Natural killer cell treated with Interleukin-12 subunit alpha and Interleukin-12 subunit beta and Interleukin-15 and Interleukin-18, amount 100 ng/mL, for 72 hours (primary cell): Measurements from ENCODE around the gene PDE3B. TPM values are rescaled to one million over a fixed set of nuclear protein-coding genes. Genes with fewer than 3 reads are reported as not detected.
"Not testable (repeated sequence)": the region's sequence is repeated elsewhere in the genome, so short reads cannot be mapped to it uniquely, and the experiment has no call there.

ENCODE experiments used
- ATAC-seq, 2 donors: fragments of 150-1000 bp; cut with Tn5 transposase in 1 of 2; sonication (Bioruptor Pico), chemical (Tn5 transposase) in 1 of 2; 2 replicates each; pipeline ENCODE4 v1.10.0; 2021
- DNase-seq: peaks from one replicate; pipeline ENCODE4 v3.0.0; 2022; ENCODE audit warnings: low spot score
- H3K27ac Mint-ChIP-seq, 2 donors: 1 replicate in 1 of 2; 2 replicates in 1 of 2; pipeline ENCODE4 v1.8.0; 2022; ENCODE audit warnings: mixed read lengths in 2 of 2, mild to moderate bottlenecking in 1 of 2, moderate library complexity in 1 of 2
- H3K27me3 Mint-ChIP-seq, 2 donors: 1 replicate in 1 of 2; 2 replicates in 1 of 2; pipeline ENCODE4 v1.8.0; 2022; ENCODE audit warnings: mixed read lengths in 2 of 2
- H3K36me3 Mint-ChIP-seq: one replicate; pipeline ENCODE4 v1.8.0; 2022; ENCODE audit warnings: mixed read lengths
- H3K4me1 Mint-ChIP-seq, 2 donors: 1 replicate in 1 of 2; 2 replicates in 1 of 2; pipeline ENCODE4 v1.8.0; 2022; ENCODE audit warnings: low read depth in 2 of 2, mixed read lengths in 2 of 2, mild to moderate bottlenecking in 1 of 2
- H3K4me3 Mint-ChIP-seq: one replicate; pipeline ENCODE4 v1.8.0; 2022; ENCODE audit warnings: mixed read lengths
- H3K9me3 Mint-ChIP-seq: 2 replicates; pipeline ENCODE4 v1.8.0; 2022; ENCODE audit warnings: mixed read lengths
- total RNA-seq, 2 donors: library from RNA; stranded (reverse); gene quantifications; one replicate each; pipeline ENCODE4 v1.2.3, GENCODE V29; 2022

Gene PDE3B
- total RNA-seq, 2 donors from 2014 or later: 17.7 to 56.8 TPM

DNA sequence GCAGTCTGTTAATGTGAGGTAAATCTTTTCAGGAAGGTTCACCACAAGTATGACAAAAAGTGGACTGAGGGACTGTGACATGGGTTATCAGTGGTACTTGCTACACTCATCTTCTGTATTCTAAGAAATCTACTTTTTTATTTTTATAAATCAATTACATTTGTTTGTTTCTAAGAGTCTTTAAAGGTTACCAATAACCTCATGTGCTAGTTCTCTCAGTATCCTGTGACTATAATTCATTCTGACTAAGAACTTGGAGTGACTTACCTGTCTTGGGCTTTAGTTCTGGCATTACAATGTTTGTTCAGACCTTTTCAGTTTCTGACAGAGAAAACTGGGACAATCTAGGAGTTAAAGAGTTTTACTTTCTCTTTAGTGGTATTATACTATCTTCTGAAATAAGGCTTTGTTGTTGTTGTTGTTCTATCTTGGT is 108.4 kb downstream of the PDE3B start:
- Mint-ChIP-seq H3K27ac (peak overlapping the region in 1 of 2 donors; percentile 36), H3K4me3 (no peak overlapping the region), H3K4me1 (peaks cover 10 to 24% of the 10 kb centered on the region in 2 donors), H3K9me3 (no peaks in the 10 kb centered on the region), H3K27me3 (no peaks in the 10 kb centered on the region), H3K36me3 (no peaks in the 10 kb centered on the region)
- ATAC-seq (no peak), DNase-seq (no peak)

DNA sequence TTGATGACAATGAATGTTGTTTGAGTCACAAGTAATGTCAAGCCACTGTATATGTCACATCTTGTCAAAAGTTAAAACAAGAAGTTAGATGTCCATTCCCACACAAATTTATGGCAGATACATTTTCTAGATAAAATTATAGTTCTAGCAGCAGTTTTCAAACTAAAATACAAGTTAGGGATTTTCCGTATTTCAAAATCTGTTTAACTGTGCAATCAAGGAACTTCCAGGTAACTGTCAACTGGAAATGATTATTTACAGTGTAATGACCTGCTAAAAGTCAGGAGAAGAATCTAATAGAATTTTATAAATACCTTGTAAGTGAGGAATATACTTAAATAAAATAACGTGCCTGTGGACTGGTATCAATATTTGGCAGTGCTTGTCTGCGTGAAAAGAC is 111.5 kb downstream of the PDE3B start:
- no peak overlapping the region for H3K4me3 Mint-ChIP-seq
- H3K9me3 Mint-ChIP-seq: no peaks in the 10 kb centered on the region
- H3K36me3 Mint-ChIP-seq: no peaks in the 10 kb centered on the region
- H3K4me1 Mint-ChIP-seq: peaks cover 11 to 20% of the 10 kb centered on the region in 2 donors
- H3K27me3 Mint-ChIP-seq: no peaks in the 10 kb centered on the region
- no peak for ATAC-seq
- DNase-seq: no peak
- no peak overlapping the region for H3K27ac Mint-ChIP-seq

DNA sequence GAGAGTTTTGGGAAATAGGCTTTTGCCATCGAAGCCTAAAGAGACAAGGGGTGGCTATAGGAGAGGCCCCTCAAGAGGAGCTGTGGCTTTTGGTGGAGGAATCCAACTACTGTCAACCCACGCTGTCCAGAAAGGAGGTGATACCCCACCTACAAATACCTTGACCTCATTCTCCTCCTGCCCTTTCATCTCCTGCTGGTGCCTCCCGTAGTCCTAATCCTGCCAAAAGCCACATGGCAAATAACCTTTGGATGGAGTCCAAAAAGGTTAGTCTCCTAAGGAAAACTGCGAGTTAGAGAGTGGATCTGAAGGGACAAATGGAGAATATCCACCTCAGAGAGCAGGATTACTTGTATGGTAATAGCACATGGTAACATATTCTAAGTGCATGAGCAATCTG is 112.7 kb downstream of the PDE3B start:
- Mint-ChIP-seq H3K36me3 (no peaks in the 10 kb centered on the region), H3K4me1 (peaks cover 10 to 20% of the 10 kb centered on the region in 2 donors), H3K27me3 (no peaks in the 10 kb centered on the region), H3K27ac (no peak overlapping the region), H3K4me3 (no peak overlapping the region), H3K9me3 (no peaks in the 10 kb centered on the region)
- ATAC-seq: no peak
- DNase-seq: no peak

- DNase-seq, ATAC-seq: not testable (repeated sequence)
Observed at GRCh38 chr11:14759300-14760012, 115.9 kb downstream of the PDE3B start.

GRCh38 chr11:14764179-14764578 is 120.6 kb downstream of the PDE3B start:
- ATAC-seq (no peak), DNase-seq (no peak)
- Mint-ChIP-seq H3K4me3 (no peak overlapping the region), H3K9me3 (no peaks in the 10 kb centered on the region), H3K27ac (no peak overlapping the region), H3K27me3 (no peaks in the 10 kb centered on the region), H3K36me3 (no peaks in the 10 kb centered on the region), H3K4me1 (peaks cover 16 to 19% of the 10 kb centered on the region in 2 donors)

More at GRCh38 chr11:14759300-14760012, 115.9 kb downstream of the PDE3B start:
- H3K4me1 Mint-ChIP-seq, H3K4me3 Mint-ChIP-seq, H3K9me3 Mint-ChIP-seq, H3K27ac Mint-ChIP-seq, H3K36me3 Mint-ChIP-seq, H3K27me3 Mint-ChIP-seq: not testable (repeated sequence)

GRCh38 chr11:14764579-14765527 is 121.2 kb downstream of the PDE3B start:
- ATAC-seq: peak; percentile 95 to 96
- peak; percentile 67 for DNase-seq
- no peak overlapping the region for H3K4me3 Mint-ChIP-seq
- peaks cover 0 to 3% of the 10 kb centered on the region in 2 donors for H3K27me3 Mint-ChIP-seq
- H3K36me3 Mint-ChIP-seq: no peaks in the 10 kb centered on the region
- H3K4me1 Mint-ChIP-seq: peaks cover 16 to 23% of the 10 kb centered on the region in 2 donors
- no peak overlapping the region for H3K27ac Mint-ChIP-seq
- H3K9me3 Mint-ChIP-seq: no peaks in the 10 kb centered on the region

DNA sequence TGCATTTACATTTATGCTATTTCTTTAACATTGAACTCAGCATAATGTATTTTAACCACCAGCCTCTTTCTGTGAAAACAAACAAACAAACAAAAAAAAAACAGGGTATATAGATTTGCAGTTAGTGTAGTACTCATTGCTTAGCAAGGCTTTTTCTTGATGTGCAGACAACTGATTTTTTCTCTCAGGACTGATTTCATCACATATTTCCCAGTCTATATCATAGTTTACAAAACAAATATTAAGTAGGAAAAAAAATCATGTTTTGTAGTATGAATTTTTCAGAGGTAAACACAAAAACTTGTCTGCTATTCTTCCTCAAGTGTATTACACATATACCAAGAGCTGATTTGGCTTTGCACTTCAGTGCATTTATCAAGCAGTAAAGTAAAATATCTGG is 123.0 kb downstream of the PDE3B start:
- DNase-seq: no peak
- Mint-ChIP-seq H3K9me3 (no peaks in the 10 kb centered on the region), H3K27me3 (peaks cover 0 to 8% of the 10 kb centered on the region in 2 donors), H3K27ac (no peak overlapping the region), H3K4me1 (peaks cover 19 to 32% of the 10 kb centered on the region in 2 donors), H3K4me3 (no peak overlapping the region), H3K36me3 (no peaks in the 10 kb centered on the region)
- ATAC-seq: no peak

GRCh38 chr11:14768526-14769188 is 125.1 kb downstream of the PDE3B start:
- DNase-seq (no peak), ATAC-seq (peak; percentile 65 to 73)
- H3K27me3 Mint-ChIP-seq: peaks cover 0 to 8% of the 10 kb centered on the region in 2 donors
- H3K27ac Mint-ChIP-seq: peak overlapping the region; percentile 58 to 77
- peaks cover 19 to 32% of the 10 kb centered on the region in 2 donors for H3K4me1 Mint-ChIP-seq
- no peaks in the 10 kb centered on the region for H3K36me3 Mint-ChIP-seq
- no peaks in the 10 kb centered on the region for H3K9me3 Mint-ChIP-seq
- peak overlapping the region; percentile 48 for H3K4me3 Mint-ChIP-seq

- H3K36me3 Mint-ChIP-seq: peaks cover 7% of the 10 kb centered on the region
Observed at GRCh38 chr11:14773755-14774154, 130.2 kb downstream of the PDE3B start.

DNA sequence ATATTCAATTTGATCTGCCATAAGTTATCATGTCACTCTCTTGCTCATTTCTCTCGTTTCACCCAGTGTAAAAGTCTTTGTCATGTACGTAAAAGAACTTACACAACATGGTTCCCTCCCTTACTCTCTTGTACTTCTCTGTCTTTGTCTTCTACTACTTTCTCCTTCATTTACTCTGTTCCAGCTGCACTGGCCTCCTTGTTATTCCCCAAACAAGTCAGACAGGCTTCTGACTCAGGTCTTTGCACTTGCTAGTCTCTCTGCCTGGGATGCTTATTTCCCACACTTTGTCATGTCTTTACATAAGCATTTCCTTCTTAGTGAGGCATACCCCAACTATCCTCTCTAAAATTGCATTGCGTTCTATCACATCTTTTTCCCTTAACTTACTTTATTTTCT is 131.1 kb downstream of the PDE3B start:
- H3K27ac Mint-ChIP-seq: no peak overlapping the region
- peaks cover 0 to 9% of the 10 kb centered on the region in 2 donors for H3K27me3 Mint-ChIP-seq
- H3K9me3 Mint-ChIP-seq: no peaks in the 10 kb centered on the region
- H3K4me1 Mint-ChIP-seq: peaks cover 11 to 27% of the 10 kb centered on the region in 2 donors
- H3K36me3 Mint-ChIP-seq: peaks cover 11% of the 10 kb centered on the region
- DNase-seq (no peak), ATAC-seq (no peak)
- no peak overlapping the region for H3K4me3 Mint-ChIP-seq

More at GRCh38 chr11:14773755-14774154, 130.2 kb downstream of the PDE3B start:
- H3K27me3 Mint-ChIP-seq: peaks cover 0 to 11% of the 10 kb centered on the region in 2 donors
- ATAC-seq: no peak
- H3K4me3 Mint-ChIP-seq: no peak overlapping the region
- no peaks in the 10 kb centered on the region for H3K9me3 Mint-ChIP-seq
- DNase-seq: no peak
- peaks cover 11 to 26% of the 10 kb centered on the region in 2 donors for H3K4me1 Mint-ChIP-seq
- H3K27ac Mint-ChIP-seq: no peak overlapping the region

- Mint-ChIP-seq H3K4me3 (no peak overlapping the region), H3K4me1 (peaks cover 15 to 27% of the 10 kb centered on the region in 2 donors), H3K9me3 (no peaks in the 10 kb centered on the region), H3K27ac (no peak overlapping the region), H3K27me3 (peaks cover 0 to 3% of the 10 kb centered on the region in 2 donors), H3K36me3 (peaks cover 18% of the 10 kb centered on the region)
- ATAC-seq (no peak), DNase-seq (no peak)
Observed at GRCh38 chr11:14775897-14776296, 132.3 kb downstream of the PDE3B start.

GRCh38 chr11:14778460-14778859 is 134.9 kb downstream of the PDE3B start:
- H3K9me3 Mint-ChIP-seq, H3K27me3 Mint-ChIP-seq, DNase-seq, ATAC-seq: not testable (repeated sequence)
- peak overlapping the region; percentile 11 for H3K4me3 Mint-ChIP-seq
- peak overlapping the region in 1 of 2 donors; percentile 63 for H3K27ac Mint-ChIP-seq
- peaks cover 35% of the 10 kb centered on the region for H3K36me3 Mint-ChIP-seq
- H3K4me1 Mint-ChIP-seq: peaks cover 25 to 50% of the 10 kb centered on the region in 2 donors

GRCh38 chr11:14783788-14784187 is 140.2 kb downstream of the PDE3B start:
- DNase-seq (no peak), ATAC-seq (peak in 1 of 2 donors; percentile 53)
- peak overlapping the region; percentile 75 to 80 for H3K27ac Mint-ChIP-seq
- peaks cover 27 to 59% of the 10 kb centered on the region in 2 donors for H3K4me1 Mint-ChIP-seq
- peaks cover 28% of the 10 kb centered on the region for H3K36me3 Mint-ChIP-seq
- H3K9me3 Mint-ChIP-seq: peaks cover 3% of the 10 kb centered on the region
- no peaks in the 10 kb centered on the region for H3K27me3 Mint-ChIP-seq
- H3K4me3 Mint-ChIP-seq: peak overlapping the region; percentile 73
